HepG2 (cell line): Measurements from ENCODE around the gene HES6. TPM values are rescaled to one million over a fixed set of nuclear protein-coding genes. Genes with fewer than 3 reads are reported as not detected.

Experiments used
- ARNT2 ChIP-seq: sonication (generic); formaldehyde crosslinking; IDR thresholded peaks from 2 replicates; pipeline ENCODE4 v1.8.0; 2022; ENCODE audit warnings: mild to moderate bottlenecking, low read depth, missing genetic modification reagents, moderate library complexity
- BHLHE40 ChIP-seq: IDR thresholded peaks from 2 replicates; pipeline ENCODE4 v1.6.1; 2011; ENCODE audit warnings: low read length, improper control_type of control experiment
- FOXK2 ChIP-seq: fragments of 450-650 bp; IDR thresholded peaks from 2 replicates; pipeline ENCODE4 v1.6.1; 2016
- GATAD2A ChIP-seq: IDR thresholded peaks from 2 replicates; pipeline ENCODE4 v1.6.1; 2016
- GLI4 ChIP-seq: sonication (generic); formaldehyde crosslinking; IDR thresholded peaks from 2 replicates; pipeline ENCODE4 v1.5.1; 2020; ENCODE audit warnings: missing genetic modification reagents, mild to moderate bottlenecking, moderate library complexity, borderline replicate concordance
- HNF4A ChIP-seq: sonication (generic); formaldehyde crosslinking; IDR thresholded peaks from 2 replicates; pipeline ENCODE4 v1.4.0; 2020; ENCODE audit warnings: missing genetic modification reagents
- HOXD1 ChIP-seq: sonication (generic); formaldehyde crosslinking; IDR thresholded peaks from 2 replicates; pipeline ENCODE4 v1.5.0; 2020; ENCODE audit warnings: missing genetic modification reagents
- KAT2B ChIP-seq: fragments of 150-350 bp; IDR thresholded peaks from 2 replicates; pipeline ENCODE4 v1.6.1; 2014; ENCODE audit warnings: low read depth, low read length, borderline replicate concordance
- PRMT3 ChIP-seq: sonication (generic); formaldehyde crosslinking; IDR thresholded peaks from 2 replicates; pipeline ENCODE4 v1.8.1; 2022; ENCODE audit warnings: low read depth, mild to moderate bottlenecking, moderate library complexity, missing genetic modification reagents, borderline replicate concordance
- TCF7 ChIP-seq: sonication (generic); IDR thresholded peaks from 2 replicates; pipeline ENCODE4 v1.6.1; 2016; ENCODE audit warnings: antibody characterized with exemption, low read depth
- ZFP82 ChIP-seq: sonication (generic); formaldehyde crosslinking; IDR thresholded peaks from 2 replicates; pipeline ENCODE4 v1.5.1; 2020; ENCODE audit warnings: mild to moderate bottlenecking, missing genetic modification reagents, borderline replicate concordance
- ZHX2 ChIP-seq, 2 experiments: sonication (generic) in 1 of 2; formaldehyde crosslinking in 1 of 2; IDR thresholded peaks; 2 replicates each; pipeline versions ENCODE4 v1.6.1 to v1.9.0; 2014 to 2022; ENCODE audit warnings: antibody characterized with exemption in 1 of 2, borderline replicate concordance in 1 of 2, inconsistent platforms in 1 of 2, low read depth in 1 of 2, missing genetic modification reagents in 1 of 2
- ZIK1 ChIP-seq: sonication (generic); formaldehyde crosslinking; IDR thresholded peaks from 2 replicates; pipeline ENCODE4 v1.5.0; 2020; ENCODE audit warnings: mild to moderate bottlenecking, low read depth, missing genetic modification reagents, borderline replicate concordance
- ZNF253 ChIP-seq: sonication (generic); formaldehyde crosslinking; IDR thresholded peaks from 2 replicates; pipeline ENCODE4 v1.8.0; 2022; ENCODE audit warnings: mild to moderate bottlenecking, missing genetic modification reagents, borderline replicate concordance
- ZNF282 ChIP-seq: fragments of 450-650 bp; IDR thresholded peaks from 2 replicates; pipeline ENCODE4 v1.6.1; 2018; ENCODE audit not compliant: partially characterized antibody
- ZNF354B ChIP-seq: sonication (generic); formaldehyde crosslinking; IDR thresholded peaks from 2 replicates; pipeline ENCODE4 v1.8.0; 2022; ENCODE audit warnings: mild to moderate bottlenecking, missing genetic modification reagents
- ZNF530 ChIP-seq: sonication (generic); formaldehyde crosslinking; IDR thresholded peaks from 2 replicates; pipeline ENCODE4 v1.5.0; 2020; ENCODE audit warnings: low read depth, mild to moderate bottlenecking, missing genetic modification reagents
- ZNF543 ChIP-seq: sonication (generic); formaldehyde crosslinking; IDR thresholded peaks from 2 replicates; pipeline ENCODE4 v1.4.0; 2020; ENCODE audit warnings: mild to moderate bottlenecking, missing genetic modification reagents
- ZNF83 ChIP-seq: sonication (generic); formaldehyde crosslinking; IDR thresholded peaks from 2 replicates; pipeline ENCODE4 v1.4.0; 2020; ENCODE audit warnings: missing genetic modification reagents, mild to moderate bottlenecking, borderline replicate concordance
- polyA plus RNA-seq, 8 experiments: library from polyadenylated mRNA; depleted of rRNA in 3 of 8; stranded (reverse) in 7 of 8; unstranded in 1 of 8; fragments of >200 nt; fragmentation: Illumina TruSeq in 4 of 8; extraction: Trizol in 4 of 8; gene quantifications; 2 replicates each; pipeline versions ENCODE4 v1.2.1 to v1.2.3, GENCODE V29; 2011 to 2016; ENCODE audit warnings: low read depth in 4 of 8, missing spikeins in 1 of 8, mixed read lengths in 1 of 8; ENCODE audit not compliant: insufficient read depth in 1 of 8
- total RNA-seq, 5 experiments: library from RNA; depleted of rRNA; stranded (reverse); fragments of >200 nt; fragmentation: Illumina TruSeq; extraction: Trizol; gene quantifications; 2 replicates each; pipeline ENCODE4 v1.2.3, GENCODE V29; 2016; ENCODE audit warnings: low read depth in 1 of 5
- TF ChIP-seq, protein P1 (sequence below): IDR thresholded peaks from 2 replicates; pipeline ENCODE4 v1.6.1; 2016; ENCODE audit warnings: mild to moderate bottlenecking
- TF ChIP-seq, protein P2 (sequence below): sonication (generic); formaldehyde crosslinking; IDR thresholded peaks from 2 replicates; pipeline ENCODE4 v1.9.0; 2021; ENCODE audit warnings: missing genetic modification reagents, borderline replicate concordance

The HES6 gene
- total and polyA plus RNA-seq, 2 of the 13 experiments (the other 11 are each of a cell fraction or from before 2014, with no cell fraction given): 19.5 to 82.8 TPM

GRCh38 chr2:238288650-238289573 is 49.1 kb upstream of the HES6 start (continued):
- TF ChIP-seq ZNF543 (no peak), ZNF83 (CRISPR knock-in tag) (peak; percentile 45; the same call in 1 of the 2 replicates), PRMT3 (CRISPR knock-in tag) (no peak; the same call in 1 of the 2 replicates), FOXK2 (peak; percentile 98), HOXD1 (CRISPR knock-in tag) (no peak; the same call in 1 of the 2 replicates), GATAD2A (CRISPR knock-in tag) (peak; percentile 49), ARNT2 (CRISPR knock-in tag) (peak; percentile 67), ZNF282 (no peak), TCF7 (0 out of 2 replicates have a peak, but pooled peaks have one; percentile 46), ZNF354B (CRISPR knock-in tag) (no peak), KAT2B (no peak), ZFP82 (no peak), GLI4 (CRISPR knock-in tag) (peak; percentile 37; the same call in 1 of the 2 replicates), BHLHE40 (peak; percentile 95), ZIK1 (CRISPR knock-in tag) (0 out of 2 replicates have a peak, but pooled peaks have one; percentile 76), ZNF530 (CRISPR knock-in tag) (no peak), ZHX2 (IDR thresholded peaks at IDR 0.05; ENCODE audit: low read depth) (peak; percentile 90), ZHX2 (CRISPR knock-in tag; IDR thresholded peaks at IDR 0.05; ENCODE audit: borderline replicate concordance) (0 out of 2 replicates have a peak, but pooled peaks have one; percentile 29), ZNF253 (CRISPR knock-in tag) (no peak), HNF4A (CRISPR knock-in tag) (no peak)
- TF ChIP-seq, protein P1, sequence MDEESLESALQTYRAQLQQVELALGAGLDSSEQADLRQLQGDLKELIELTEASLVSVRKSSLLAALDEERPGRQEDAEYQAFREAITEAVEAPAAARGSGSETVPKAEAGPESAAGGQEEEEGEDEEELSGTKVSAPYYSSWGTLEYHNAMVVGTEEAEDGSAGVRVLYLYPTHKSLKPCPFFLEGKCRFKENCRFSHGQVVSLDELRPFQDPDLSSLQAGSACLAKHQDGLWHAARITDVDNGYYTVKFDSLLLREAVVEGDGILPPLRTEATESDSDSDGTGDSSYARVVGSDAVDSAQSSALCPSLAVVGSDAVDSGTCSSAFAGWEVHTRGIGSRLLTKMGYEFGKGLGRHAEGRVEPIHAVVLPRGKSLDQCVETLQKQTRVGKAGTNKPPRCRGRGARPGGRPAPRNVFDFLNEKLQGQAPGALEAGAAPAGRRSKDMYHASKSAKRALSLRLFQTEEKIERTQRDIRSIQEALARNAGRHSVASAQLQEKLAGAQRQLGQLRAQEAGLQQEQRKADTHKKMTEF (CRISPR knock-in tag): peak; percentile 89
- TF ChIP-seq, protein P2, sequence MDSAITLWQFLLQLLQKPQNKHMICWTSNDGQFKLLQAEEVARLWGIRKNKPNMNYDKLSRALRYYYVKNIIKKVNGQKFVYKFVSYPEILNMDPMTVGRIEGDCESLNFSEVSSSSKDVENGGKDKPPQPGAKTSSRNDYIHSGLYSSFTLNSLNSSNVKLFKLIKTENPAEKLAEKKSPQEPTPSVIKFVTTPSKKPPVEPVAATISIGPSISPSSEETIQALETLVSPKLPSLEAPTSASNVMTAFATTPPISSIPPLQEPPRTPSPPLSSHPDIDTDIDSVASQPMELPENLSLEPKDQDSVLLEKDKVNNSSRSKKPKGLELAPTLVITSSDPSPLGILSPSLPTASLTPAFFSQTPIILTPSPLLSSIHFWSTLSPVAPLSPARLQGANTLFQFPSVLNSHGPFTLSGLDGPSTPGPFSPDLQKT: peak; percentile 45; the same call in 1 of the 2 replicates
